Lung (tissue), 12 donors: ENCODE data around the gene MUSTN1. TPM values are rescaled to one million over a fixed set of nuclear protein-coding genes. Genes with fewer than 3 reads are reported as not detected.

Experiments
- ATAC-seq: fragments of 200-7000 bp; cut with Tn5 transposase; one replicate; pipeline ENCODE4 v1.9.1; 2020; ENCODE audit warnings: moderate number of reproducible peaks; ENCODE audit not compliant: insufficient read depth, low FRiP score
- DNase-seq, 3 donors: peaks; one replicate each; pipeline ENCODE4 v3.0.0-alpha.2; 2013 to 2017
- H3K27ac ChIP-seq, 2 donors: one replicate each; pipeline ENCODE4 v1.5.1; 2013; ENCODE audit warnings: mild to moderate bottlenecking in 2 of 2, moderate library complexity in 2 of 2, control low read depth in 1 of 2, inconsistent platforms in 1 of 2, low read depth in 1 of 2, low read length in 1 of 2
- H3K27me3 ChIP-seq, 3 donors: one replicate each; pipeline ENCODE4 v1.5.1; 2013; ENCODE audit warnings: low read length in 2 of 3; ENCODE audit not compliant: control insufficient read depth in 3 of 3, insufficient read depth in 3 of 3
- H3K36me3 ChIP-seq, 4 donors: one replicate each; pipeline ENCODE4 v1.5.1; 2013; ENCODE audit warnings: low read length in 4 of 4, mild to moderate bottlenecking in 1 of 4, moderate library complexity in 1 of 4; ENCODE audit not compliant: control insufficient read depth in 4 of 4, insufficient read depth in 4 of 4
- H3K4me1 ChIP-seq, 5 donors: one replicate each; pipeline ENCODE4 v1.5.1; 2013; ENCODE audit warnings: low read length in 5 of 5, mild to moderate bottlenecking in 2 of 5, moderate library complexity in 1 of 5; ENCODE audit not compliant: control insufficient read depth in 5 of 5, insufficient read depth in 5 of 5
- H3K4me3 ChIP-seq: one replicate; pipeline ENCODE4 v1.5.1; 2013; ENCODE audit warnings: mild to moderate bottlenecking, control low read depth, moderate library complexity
- H3K9ac ChIP-seq, 2 donors: one replicate each; pipeline ENCODE4 v1.5.1; 2013; ENCODE audit warnings: low read length in 2 of 2, control low read depth in 1 of 2; ENCODE audit not compliant: insufficient read depth in 1 of 2
- H3K9me3 ChIP-seq, 4 donors: one replicate each; pipeline ENCODE4 v1.5.1; 2013; ENCODE audit warnings: low read length in 3 of 4, mild to moderate bottlenecking in 1 of 4, moderate library complexity in 1 of 4; ENCODE audit not compliant: control insufficient read depth in 4 of 4, insufficient read depth in 3 of 4
- WGBS, 2 donors: extraction: QIAGEN DNeasy Blood & Tissue Kit; methylation state at CpG; one replicate each; pipeline ENCODE4 v1.1.7; 2013; 5-methylcytosine and 5-hydroxymethylcytosine counted together
- polyA plus RNA-seq, 2 donors: library from polyadenylated mRNA; stranded (reverse); fragments of 200-250 nt; gene quantifications; one replicate each; pipeline ENCODE4 v1.2.1, GENCODE V29; 2013
- total RNA-seq, 2 donors: library from RNA; depleted of rRNA in 1 of 2; stranded (reverse); fragments of >200 nt in 1 of 2; gene quantifications; one replicate each; pipeline ENCODE4 v1.2.1, GENCODE V29; 2014 to 2021
- TF ChIP-seq, protein P1 (sequence below): IDR thresholded peaks from 2 replicates; pipeline ENCODE4 v1.5.1; 2012; ENCODE audit warnings: mild to moderate bottlenecking; ENCODE audit errors: control extremely low read depth, extremely low read depth
- donor health status: control.
- donor health status: control.
- donor health status: Bipolar disorder and iron deficiency.
- donor health status: healthy.
- donor health status: DM: yes; HTN: yes; CAD: no.

The MUSTN1 gene
- total and polyA plus RNA-seq, 4 donors, result 3.3 to 39.0 (median 7.8) TPM

DNA sequence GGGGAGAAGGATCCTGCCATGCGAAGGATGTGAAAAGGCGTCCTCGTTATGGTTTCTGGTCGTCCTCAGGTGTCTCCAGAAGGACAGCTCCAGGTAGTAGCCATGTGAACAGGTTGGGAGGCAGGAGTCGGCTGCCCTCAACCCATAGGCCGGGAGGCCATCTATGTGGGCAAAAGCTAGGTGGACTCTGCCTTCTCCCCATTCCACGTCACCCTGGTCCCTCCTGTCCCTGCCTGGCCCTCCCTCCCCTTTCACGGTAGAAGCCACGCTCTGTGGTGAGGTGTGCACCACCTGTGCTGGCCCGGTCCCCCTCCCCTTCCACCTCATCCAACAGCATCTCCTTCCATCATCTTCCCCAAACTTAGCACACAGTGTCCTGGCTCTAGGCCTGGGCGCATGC is 23.9 kb downstream of the MUSTN1 start:
- TF ChIP-seq, protein P1, sequence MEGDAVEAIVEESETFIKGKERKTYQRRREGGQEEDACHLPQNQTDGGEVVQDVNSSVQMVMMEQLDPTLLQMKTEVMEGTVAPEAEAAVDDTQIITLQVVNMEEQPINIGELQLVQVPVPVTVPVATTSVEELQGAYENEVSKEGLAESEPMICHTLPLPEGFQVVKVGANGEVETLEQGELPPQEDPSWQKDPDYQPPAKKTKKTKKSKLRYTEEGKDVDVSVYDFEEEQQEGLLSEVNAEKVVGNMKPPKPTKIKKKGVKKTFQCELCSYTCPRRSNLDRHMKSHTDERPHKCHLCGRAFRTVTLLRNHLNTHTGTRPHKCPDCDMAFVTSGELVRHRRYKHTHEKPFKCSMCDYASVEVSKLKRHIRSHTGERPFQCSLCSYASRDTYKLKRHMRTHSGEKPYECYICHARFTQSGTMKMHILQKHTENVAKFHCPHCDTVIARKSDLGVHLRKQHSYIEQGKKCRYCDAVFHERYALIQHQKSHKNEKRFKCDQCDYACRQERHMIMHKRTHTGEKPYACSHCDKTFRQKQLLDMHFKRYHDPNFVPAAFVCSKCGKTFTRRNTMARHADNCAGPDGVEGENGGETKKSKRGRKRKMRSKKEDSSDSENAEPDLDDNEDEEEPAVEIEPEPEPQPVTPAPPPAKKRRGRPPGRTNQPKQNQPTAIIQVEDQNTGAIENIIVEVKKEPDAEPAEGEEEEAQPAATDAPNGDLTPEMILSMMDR, result no peak
- Histone ChIP-seq H3K4me3 (no peak overlapping the region), H3K4me1 (no peaks in the 10 kb centered on the region), H3K9me3 (no peaks in the 10 kb centered on the region), H3K36me3 (no peaks in the 10 kb centered on the region), H3K9ac (no peak overlapping the region), H3K27me3 (no peaks in the 10 kb centered on the region), H3K27ac (no peak overlapping the region)
- 91 to 92% methylated on average over 11 of the region's 11 CpGs for WGBS, 2 donors
- ATAC-seq (no peak), DNase-seq (no peak)

DNA sequence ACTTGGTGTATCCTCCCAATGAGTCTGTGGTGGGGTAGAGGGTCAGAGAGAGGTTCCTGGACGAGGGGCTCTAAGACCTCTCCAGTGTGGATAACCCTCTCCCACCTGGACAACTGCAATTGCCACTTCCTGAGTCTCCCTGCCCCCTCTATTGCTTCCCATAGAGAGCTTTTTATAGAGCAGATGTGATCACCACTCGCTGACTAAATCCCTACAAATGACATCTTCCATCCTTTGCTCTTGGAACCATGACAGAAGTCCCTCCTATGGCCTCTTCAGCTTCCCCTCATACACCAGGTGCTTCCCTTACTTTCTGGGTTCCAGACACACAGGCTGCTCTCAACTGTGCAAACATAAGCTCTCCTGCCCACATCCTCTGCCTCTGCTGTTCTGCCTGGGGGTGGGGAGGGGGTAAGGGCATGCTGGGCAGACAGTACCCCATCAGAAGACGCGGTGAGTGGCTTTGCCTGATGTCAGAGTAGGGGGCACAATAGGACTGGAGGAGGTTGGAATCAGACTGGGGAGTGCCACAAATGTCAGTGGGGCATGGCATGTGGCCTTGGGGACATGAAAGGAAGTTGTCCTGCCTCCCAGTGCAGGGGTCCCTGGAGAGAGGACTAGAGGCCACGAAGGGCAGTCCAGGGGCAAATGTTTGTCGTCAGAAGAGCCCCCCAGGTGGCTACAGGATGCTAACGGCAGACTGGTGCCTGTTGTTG is 25.0 kb downstream of the MUSTN1 start:
- Histone ChIP-seq H3K4me1 (no peaks in the 10 kb centered on the region), H3K4me3 (no peak overlapping the region), H3K36me3 (no peaks in the 10 kb centered on the region), H3K27ac (no peak overlapping the region), H3K27me3 (no peaks in the 10 kb centered on the region), H3K9me3 (no peaks in the 10 kb centered on the region), H3K9ac (no peak overlapping the region)
- WGBS, 2 donors, result 46 to 54% methylated on average over 7 of the region's 7 CpGs
- ATAC-seq, result no peak
- DNase-seq, result peak in 2 of 3 donors; percentile 21 to 34
- TF ChIP-seq, protein P1, result no peak

DNA sequence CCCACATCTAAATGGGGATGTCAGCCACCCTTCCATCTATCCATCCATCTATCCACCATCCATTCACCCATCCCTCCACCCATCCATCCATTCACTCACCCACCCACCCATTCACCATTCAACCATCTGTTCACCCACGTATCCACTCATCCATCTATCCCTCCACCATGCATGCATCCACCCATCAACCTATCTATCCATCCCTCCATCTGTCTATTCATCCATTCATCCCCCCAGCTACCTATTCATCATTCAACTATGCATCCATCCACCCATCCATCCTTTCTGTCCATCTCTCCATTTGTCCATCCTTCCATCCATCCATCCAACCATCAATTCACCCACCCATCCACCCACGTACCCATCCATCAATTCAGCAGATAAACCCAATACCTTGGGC is 25.7 kb downstream of the MUSTN1 start:
- Histone ChIP-seq H3K27ac (no peak overlapping the region), H3K4me3 (no peak overlapping the region), H3K4me1 (no peaks in the 10 kb centered on the region), H3K36me3 (no peaks in the 10 kb centered on the region), H3K27me3 (no peaks in the 10 kb centered on the region), H3K9ac (no peak overlapping the region), H3K9me3 (no peaks in the 10 kb centered on the region)
- DNase-seq (no peak), ATAC-seq (no peak)
- WGBS, 2 donors, result 72 to 77% methylated on average over 2 of the region's 2 CpGs
- TF ChIP-seq, protein P1, result no peak
